NCI-H748 treated with DMSO at 0.1 percent for 48 hours (cell line): ENCODE data around the gene CYRIA.
A peak's percentile ranks its signal among the peaks of the same experiment; 100 is the strongest.

Experiments used
- DNase-seq: peaks from one replicate; lab custom pipeline; 2025; lab: John Stamatoyannopoulos, UW

CYRIA gene

GRCh38 chr2:16669388-16669787, 3.8 kb upstream of the CYRIA start:
- no peak for DNase-seq

- DNase-seq, result no peak
Observed at GRCh38 chr2:16666449-16666801, 791 bp upstream of the CYRIA start.

DNA sequence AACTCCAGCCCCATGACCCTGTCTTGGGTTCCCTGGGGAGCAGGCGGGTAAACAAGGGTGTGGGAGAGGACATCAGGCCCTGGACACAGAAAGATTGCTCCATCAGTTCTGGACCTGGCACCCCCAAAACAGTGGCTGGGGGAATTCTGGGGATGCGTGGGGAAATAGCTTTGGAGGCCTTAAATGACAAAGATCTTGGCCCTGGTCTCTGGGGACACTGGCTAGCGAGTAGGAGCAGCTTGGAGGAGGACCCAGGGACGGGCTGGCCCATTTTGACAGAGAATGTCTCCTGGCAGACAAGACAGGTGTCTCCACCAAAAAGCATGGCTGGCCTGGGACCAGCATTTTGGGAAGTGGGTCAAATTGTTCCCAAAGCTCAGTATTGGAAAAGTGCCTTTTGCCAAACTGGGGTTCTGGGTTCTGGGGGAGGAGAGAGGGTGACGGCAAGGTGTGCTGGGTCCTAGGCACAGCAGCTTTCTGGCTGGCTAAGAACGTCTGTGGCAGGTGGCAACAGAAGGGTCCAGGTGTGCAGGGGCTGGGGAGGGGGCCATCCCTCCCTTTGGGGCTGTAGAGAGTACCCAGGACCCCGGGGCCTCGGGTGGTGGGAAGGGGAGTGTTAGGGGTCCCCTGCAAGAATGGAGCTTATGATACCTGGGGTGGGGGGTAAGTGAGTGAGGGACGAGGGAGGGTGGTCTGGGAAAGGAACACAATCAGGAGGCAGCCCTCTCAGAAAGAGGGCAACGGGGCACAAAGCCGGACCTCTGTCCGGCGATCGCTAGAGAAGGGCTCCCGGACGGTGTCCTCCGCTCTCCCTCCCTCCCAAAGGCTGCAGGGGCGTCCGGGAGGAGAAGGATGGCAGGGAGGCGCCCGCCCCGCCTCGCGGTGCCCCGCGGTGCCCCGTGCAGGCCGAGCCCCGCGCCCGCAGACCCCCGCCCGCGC, 556 bp downstream of the CYRIA start:
- no peak for DNase-seq

DNA sequence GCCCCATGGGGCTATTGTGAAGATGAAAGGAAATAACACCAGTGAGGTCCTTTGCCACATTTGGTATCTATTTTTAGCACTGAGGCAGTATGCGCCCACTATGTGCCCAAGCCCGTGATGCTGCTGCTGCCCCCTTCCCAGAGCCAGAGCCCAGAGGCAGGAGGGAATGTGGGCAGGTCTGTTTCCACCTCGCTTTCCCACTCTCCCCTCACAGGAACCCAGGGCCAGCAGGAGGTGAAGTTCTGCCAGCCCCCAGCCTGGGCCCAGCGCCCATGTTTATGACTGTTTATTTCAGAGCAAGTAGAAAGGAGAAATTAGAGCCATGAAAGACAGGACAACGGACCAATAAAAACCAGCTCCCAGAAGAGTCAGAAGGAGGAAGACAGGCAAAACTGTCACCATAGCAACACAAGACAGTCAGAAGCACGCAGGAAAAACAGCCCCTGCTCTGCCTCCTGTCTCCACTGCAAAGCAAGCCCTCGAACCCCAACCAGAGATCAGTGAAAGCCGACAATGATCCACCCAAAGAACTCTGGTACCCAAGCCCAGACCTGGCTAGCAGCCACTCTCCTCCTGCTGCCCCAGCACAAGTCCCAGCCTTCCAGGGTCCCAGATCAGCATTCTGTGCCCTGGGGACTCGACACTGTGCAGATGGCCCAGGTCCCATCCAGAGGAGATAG, 1.4 kb downstream of the CYRIA start:
- peak; percentile 29 for DNase-seq

- no peak for DNase-seq
Observed at GRCh38 chr2:16663121-16663905, 2.3 kb downstream of the CYRIA start.

- DNase-seq, result no peak
Observed at GRCh38 chr2:16661936-16662839, 3.4 kb downstream of the CYRIA start.

GRCh38 chr2:16661526-16661925, 4.1 kb downstream of the CYRIA start:
- DNase-seq, result no peak

- DNase-seq, result no peak
Observed at GRCh38 chr2:16660556-16660955, 5.1 kb downstream of the CYRIA start.

DNA sequence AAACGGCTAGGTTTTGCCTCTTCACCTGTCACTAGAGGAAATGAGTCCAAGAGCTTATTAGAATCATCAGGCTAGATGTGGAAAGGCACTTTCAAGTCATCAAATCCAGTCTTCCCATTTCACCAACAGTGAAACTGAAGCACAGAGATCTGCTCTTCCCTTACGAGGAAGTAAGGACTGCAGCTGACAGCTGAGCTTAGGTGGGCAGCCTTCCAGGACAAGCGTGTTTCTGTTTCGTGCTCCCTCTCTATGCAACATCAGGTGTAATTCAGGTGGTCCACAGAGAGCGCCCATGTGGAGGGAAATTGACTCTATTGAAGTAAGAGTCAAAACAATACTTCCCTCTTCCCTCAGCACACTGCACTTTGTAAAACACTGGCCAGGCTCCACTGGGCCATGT, 5.5 kb downstream of the CYRIA start:
- DNase-seq, result no peak

DNA sequence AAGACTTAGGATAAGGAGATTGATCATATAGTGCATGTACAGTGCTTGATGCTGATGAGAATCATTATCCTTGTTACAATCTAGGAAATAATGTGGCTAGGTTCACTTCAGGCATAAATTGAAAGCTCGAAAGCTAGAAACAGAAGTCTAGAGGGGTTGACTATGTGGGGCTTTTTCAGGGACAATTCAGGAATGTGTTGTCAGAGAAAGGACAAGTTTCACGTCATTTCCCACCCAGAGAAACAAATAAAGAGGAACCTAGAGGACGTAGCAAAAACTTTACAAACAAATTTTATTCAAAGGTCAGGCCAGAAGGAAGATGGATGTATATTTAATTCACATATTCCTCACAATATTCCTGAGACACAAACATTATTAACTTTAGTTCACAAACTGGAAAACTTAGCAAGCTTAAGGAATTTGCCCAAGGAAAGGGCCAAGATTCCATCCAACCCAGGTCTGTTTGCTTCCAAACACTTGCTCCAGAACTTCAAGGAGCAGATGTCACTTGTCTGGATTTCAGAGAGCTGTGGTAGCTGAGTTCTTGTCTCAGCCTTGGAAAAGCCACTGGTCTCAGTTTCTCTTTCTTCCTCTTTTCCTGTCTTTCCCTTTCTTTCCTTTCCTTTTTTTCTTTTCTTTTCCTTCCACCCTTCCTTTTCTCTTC, 7.4 kb downstream of the CYRIA start:
- no peak for DNase-seq

DNA sequence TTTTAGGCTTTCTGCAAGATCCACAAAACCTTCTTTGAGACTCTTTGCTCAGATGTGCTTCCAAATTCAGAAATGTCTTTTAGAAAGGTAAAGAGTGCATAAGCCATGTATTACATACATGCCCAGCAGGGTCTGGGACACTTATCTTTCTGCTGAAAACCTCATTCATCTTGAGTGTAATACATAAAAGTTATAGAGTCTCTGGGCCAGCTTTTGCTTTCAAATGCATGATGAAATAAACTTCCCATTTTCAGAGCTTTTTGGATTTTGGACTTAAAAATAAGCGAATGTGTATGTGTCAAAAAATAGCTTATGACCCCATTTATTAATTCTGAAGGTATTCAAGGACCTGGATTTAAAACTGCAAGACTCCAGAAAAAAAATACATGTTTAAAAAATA, 8.0 kb downstream of the CYRIA start:
- DNase-seq, result no peak

- DNase-seq, result no peak
Observed at GRCh38 chr2:16656784-16657391, 8.7 kb downstream of the CYRIA start.

DNA sequence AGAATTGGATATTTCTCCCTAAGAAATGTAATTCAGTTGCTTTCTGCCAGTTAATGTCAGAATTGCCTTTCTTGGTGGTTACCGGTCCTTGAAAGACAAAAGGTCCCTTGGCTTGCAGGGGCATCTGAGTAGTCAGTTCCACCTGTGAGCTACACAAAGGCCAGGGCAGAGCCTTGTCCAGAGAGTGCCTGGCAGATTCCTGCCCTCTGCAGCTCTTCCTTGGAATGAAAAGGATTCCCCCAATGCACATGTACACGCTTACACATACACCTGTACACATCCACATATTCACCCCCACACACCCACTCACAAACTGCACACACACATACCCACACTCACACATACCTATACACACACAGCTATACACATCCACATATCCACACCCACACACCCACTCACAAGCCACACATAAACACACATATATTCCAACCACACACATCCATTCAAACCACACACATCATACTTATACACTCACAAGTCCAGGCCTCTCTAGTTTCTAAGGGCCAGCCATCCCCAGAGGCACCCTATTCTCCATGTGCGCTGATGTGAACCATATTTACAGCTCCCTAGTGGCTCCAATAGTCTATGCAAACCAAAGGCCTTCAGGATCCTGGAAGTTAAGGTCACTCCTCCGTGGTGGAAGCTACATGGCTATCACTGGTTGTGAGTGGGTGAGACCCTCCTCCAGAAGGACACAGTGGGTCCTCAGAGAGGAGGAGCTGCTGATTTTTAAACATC, 9.6 kb downstream of the CYRIA start:
- DNase-seq, result no peak

GRCh38 chr2:16655445-16655837, 10.2 kb downstream of the CYRIA start:
- DNase-seq, result no peak

GRCh38 chr2:16654833-16655444, 10.7 kb downstream of the CYRIA start:
- no peak for DNase-seq

GRCh38 chr2:16653799-16654198, 11.8 kb downstream of the CYRIA start:
- no peak for DNase-seq

DNA sequence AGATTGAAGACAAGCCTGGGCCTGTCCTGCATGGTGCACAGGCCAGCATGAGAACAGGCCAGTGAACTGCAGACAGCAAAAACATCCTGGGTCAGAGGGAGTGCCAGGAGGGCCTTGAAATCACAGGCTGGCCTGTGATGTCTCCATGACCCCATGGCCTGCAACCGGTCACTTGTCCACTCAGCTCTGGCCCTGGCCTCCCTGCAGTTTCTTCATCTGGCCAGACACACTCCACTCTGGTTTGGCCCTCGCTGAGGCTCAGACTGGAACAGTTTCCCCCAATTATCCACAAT, 12.6 kb downstream of the CYRIA start:
- no peak for DNase-seq

- no peak for DNase-seq
Observed at GRCh38 chr2:16652296-16653082, 13.1 kb downstream of the CYRIA start.
